ENCODE data around the gene ANXA7.
"Not testable (repeated sequence)": the region's sequence is repeated elsewhere in the genome, so short reads cannot be mapped to it uniquely, and the experiment has no call there.

Gene ANXA7

GRCh38 chr10:73401636-73402035 lies 12.2 kb downstream of the ANXA7 start:
- DNase-seq (ENCODE audit: low read depth, low spot score): no peak
- in situ Hi-C loops (cut with HindIII; ENCODE audit: low sequenced_read_pairs): no loop called here
- no peak overlapping the region for H3K4me3 ChIP-seq (ENCODE audit: low read depth, low read length)
- TF ChIP-seq CTCF (IDR thresholded peaks at IDR 0.05; ENCODE audit: low read depth, low read length): no peak

GRCh38 chr10:73399063-73399462 lies 14.8 kb downstream of the ANXA7 start:
- in situ Hi-C loops (cut with HindIII; ENCODE audit: low sequenced_read_pairs): no loop called here
- no peak for TF ChIP-seq CTCF (IDR thresholded peaks at IDR 0.05; ENCODE audit: low read depth, low read length)
- no peak overlapping the region for H3K4me3 ChIP-seq (ENCODE audit: low read depth, low read length)
- no peak for DNase-seq (ENCODE audit: low read depth, low spot score)

GRCh38 chr10:73398024-73398423 lies 15.8 kb downstream of the ANXA7 start:
- in situ Hi-C loops (cut with HindIII; ENCODE audit: low sequenced_read_pairs): no loop called here
- peak; percentile 22 for TF ChIP-seq CTCF (IDR thresholded peaks at IDR 0.05; ENCODE audit: low read depth, low read length)

GRCh38 chr10:73394325-73394724 lies 19.5 kb downstream of the ANXA7 start:
- DNase-seq (ENCODE audit: low read depth, low spot score); H3K4me3 ChIP-seq (ENCODE audit: low read depth, low read length); in situ Hi-C loops (cut with HindIII; ENCODE audit: low sequenced_read_pairs): not testable (repeated sequence)

More at GRCh38 chr10:73398024-73398423, 15.8 kb downstream of the ANXA7 start:
- no peak for DNase-seq (ENCODE audit: low read depth, low spot score)
- no peak overlapping the region for H3K4me3 ChIP-seq (ENCODE audit: low read depth, low read length)

- DNase-seq (ENCODE audit: low read depth, low spot score): no peak
- in situ Hi-C loops (cut with HindIII; ENCODE audit: low sequenced_read_pairs): no loop called here
- TF ChIP-seq CTCF (IDR thresholded peaks at IDR 0.05; ENCODE audit: low read depth, low read length): no peak
- no peak overlapping the region for H3K4me3 ChIP-seq (ENCODE audit: low read depth, low read length)
These were observed 25.6 kb downstream of the ANXA7 start for GRCh38 chr10:73388228-73388627.

- in situ Hi-C loops (cut with HindIII; ENCODE audit: low sequenced_read_pairs): no loop called here
- no peak overlapping the region for H3K4me3 ChIP-seq (ENCODE audit: low read depth, low read length)
- DNase-seq (ENCODE audit: low read depth, low spot score): no peak
- no peak for TF ChIP-seq CTCF (IDR thresholded peaks at IDR 0.05; ENCODE audit: low read depth, low read length)
These were observed 27.3 kb downstream of the ANXA7 start for GRCh38 chr10:73386583-73386982.

GRCh38 chr10:73379064-73379748 lies 34.7 kb downstream of the ANXA7 start:
- in situ Hi-C loops (cut with HindIII; ENCODE audit: low sequenced_read_pairs): no loop called here
- DNase-seq (ENCODE audit: low read depth, low spot score): no peak
- no peak overlapping the region for H3K4me3 ChIP-seq (ENCODE audit: low read depth, low read length)
- no peak for TF ChIP-seq CTCF (IDR thresholded peaks at IDR 0.05; ENCODE audit: low read depth, low read length)

All from astrocyte of the spinal cord (primary cell).